ENCODE results near the gene PRR5. TPM values are rescaled to one million over a fixed set of nuclear protein-coding genes. Genes with fewer than 3 reads are reported as not detected.

PRR5 gene
- total RNA-seq, 1 donor from 2014 or later, result 22.7 TPM

GRCh38 chr22:44759430-44760310 lies 57.7 kb downstream of the PRR5 start:
- Mint-ChIP-seq H3K4me1 (no peaks in the 10 kb centered on the region), H3K27me3 (peaks cover 18% of the 10 kb centered on the region), H3K36me3 (ENCODE audit: low read depth) (no peaks in the 10 kb centered on the region), H3K4me3 (no peak overlapping the region), H3K27ac (no peak overlapping the region), H3K9me3 (peaks cover 6% of the 10 kb centered on the region)
- intact Hi-C loops (cut with micrococcal nuclease), result no loop called here
- no peak for DNase-seq

- H3K27me3 Mint-ChIP-seq, result peaks cover 11% of the 10 kb centered on the region
These were observed 58.5 kb downstream of the PRR5 start for GRCh38 chr22:44760476-44760875.

GRCh38 chr22:44761025-44761424 lies 59.0 kb downstream of the PRR5 start:
- Mint-ChIP-seq H3K9me3 (peaks cover 6% of the 10 kb centered on the region), H3K27ac (no peak overlapping the region), H3K36me3 (ENCODE audit: low read depth) (no peaks in the 10 kb centered on the region), H3K4me1 (no peaks in the 10 kb centered on the region), H3K4me3 (no peak overlapping the region), H3K27me3 (peaks cover 5% of the 10 kb centered on the region)
- no peak for DNase-seq
- intact Hi-C loops (cut with micrococcal nuclease), result no loop called here

More at GRCh38 chr22:44760476-44760875, 58.5 kb downstream of the PRR5 start:
- no peak for DNase-seq
- H3K4me1 Mint-ChIP-seq, result no peaks in the 10 kb centered on the region
- peaks cover 6% of the 10 kb centered on the region for H3K9me3 Mint-ChIP-seq
- no peak overlapping the region for H3K4me3 Mint-ChIP-seq
- no peak overlapping the region for H3K27ac Mint-ChIP-seq
- intact Hi-C loops (cut with micrococcal nuclease), result no loop called here
- no peaks in the 10 kb centered on the region for H3K36me3 Mint-ChIP-seq (ENCODE audit: low read depth)

DNA sequence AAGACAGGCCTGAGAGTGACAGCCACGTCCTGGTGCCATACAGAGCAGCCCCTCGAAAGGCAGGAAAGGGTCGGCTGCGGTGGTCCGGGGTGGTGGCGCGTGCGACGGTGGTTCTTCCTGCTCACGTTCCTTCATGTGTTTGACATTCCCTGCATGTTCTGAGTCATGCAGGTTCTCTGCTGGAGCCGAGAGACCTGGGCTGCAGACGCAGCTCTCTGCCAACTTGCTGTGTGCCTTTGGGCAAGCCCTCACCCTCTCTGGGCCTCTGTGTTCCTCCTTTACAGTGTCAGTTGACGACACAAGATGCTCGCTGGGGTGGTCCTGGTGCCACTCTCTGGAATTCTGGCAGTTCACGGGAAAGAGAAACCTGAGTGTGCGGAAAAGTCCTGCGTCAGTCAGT lies 62.4 kb downstream of the PRR5 start:
- no peaks in the 10 kb centered on the region for H3K4me1 Mint-ChIP-seq
- H3K36me3 Mint-ChIP-seq (ENCODE audit: low read depth), result no peaks in the 10 kb centered on the region
- H3K27me3 Mint-ChIP-seq, result no peaks in the 10 kb centered on the region
- H3K4me3 Mint-ChIP-seq, result no peak overlapping the region
- H3K9me3 Mint-ChIP-seq, result peaks cover 6% of the 10 kb centered on the region
- DNase-seq, result no peak
- intact Hi-C loops (cut with micrococcal nuclease), result no loop called here
- no peak overlapping the region for H3K27ac Mint-ChIP-seq

- peaks cover 6% of the 10 kb centered on the region for H3K9me3 Mint-ChIP-seq
- H3K27ac Mint-ChIP-seq, result no peak overlapping the region
- H3K36me3 Mint-ChIP-seq (ENCODE audit: low read depth), result no peaks in the 10 kb centered on the region
- H3K27me3 Mint-ChIP-seq, result no peaks in the 10 kb centered on the region
- H3K4me1 Mint-ChIP-seq, result no peaks in the 10 kb centered on the region
- DNase-seq, result no peak
- intact Hi-C loops (cut with micrococcal nuclease), result no loop called here
- no peak overlapping the region for H3K4me3 Mint-ChIP-seq
These were observed 63.0 kb downstream of the PRR5 start for GRCh38 chr22:44764974-44765373.

GRCh38 chr22:44765571-44766285 lies 63.7 kb downstream of the PRR5 start:
- H3K4me3 Mint-ChIP-seq, result no peak overlapping the region
- intact Hi-C loops (cut with micrococcal nuclease), result no loop called here
- H3K4me1 Mint-ChIP-seq, result no peaks in the 10 kb centered on the region
- H3K27me3 Mint-ChIP-seq, result no peaks in the 10 kb centered on the region
- H3K36me3 Mint-ChIP-seq (ENCODE audit: low read depth), result no peaks in the 10 kb centered on the region
- H3K9me3 Mint-ChIP-seq, result peaks cover 6% of the 10 kb centered on the region
- DNase-seq, result no peak
- H3K27ac Mint-ChIP-seq, result no peak overlapping the region

DNA sequence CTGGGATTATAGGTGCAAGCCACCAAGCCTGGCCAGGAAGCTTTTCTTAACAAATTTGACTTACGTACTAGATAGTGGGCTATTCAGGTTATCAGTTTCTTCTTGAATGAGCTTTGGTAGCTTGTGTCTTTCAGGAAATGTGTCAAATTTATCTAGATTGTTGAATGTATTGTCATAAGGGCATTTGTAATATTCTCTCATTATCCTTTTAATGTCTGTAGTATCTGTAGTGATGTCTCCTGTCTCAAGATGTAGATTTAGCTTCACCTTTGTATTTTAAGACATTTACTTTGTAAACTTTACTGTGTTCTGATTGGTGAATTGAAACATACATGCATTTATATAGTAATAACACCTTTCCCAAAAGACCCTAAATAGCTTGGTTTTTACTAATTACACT lies 71.1 kb downstream of the PRR5 start:
- Mint-ChIP-seq H3K36me3 (ENCODE audit: low read depth) (no peaks in the 10 kb centered on the region), H3K4me3 (no peak overlapping the region), H3K27me3 (no peaks in the 10 kb centered on the region), H3K27ac (no peak overlapping the region), H3K4me1 (no peaks in the 10 kb centered on the region), H3K9me3 (peaks cover 12% of the 10 kb centered on the region)
- DNase-seq, result no peak
- intact Hi-C loops (cut with micrococcal nuclease), result no loop called here

DNA sequence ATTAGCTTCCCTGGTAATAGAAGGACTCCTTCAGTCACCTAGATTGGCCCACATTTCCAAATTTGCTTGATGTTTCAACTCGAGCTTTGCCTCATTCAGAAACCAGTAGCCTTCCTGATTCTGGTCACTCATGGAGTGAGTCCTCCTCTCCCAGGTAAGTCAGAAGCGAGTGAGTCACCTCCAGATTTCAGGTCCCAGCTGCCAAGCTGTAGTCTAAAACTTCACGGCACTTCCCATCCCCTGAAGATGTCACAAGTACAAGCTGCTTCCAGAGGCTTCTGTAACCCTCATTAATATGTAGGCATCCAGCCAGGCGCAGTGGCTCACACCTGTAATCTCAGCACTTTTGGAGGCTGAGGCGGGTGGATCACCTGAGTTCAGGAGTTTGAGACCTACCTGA lies 73.9 kb downstream of the PRR5 start:
- Mint-ChIP-seq H3K36me3 (ENCODE audit: low read depth) (no peaks in the 10 kb centered on the region), H3K4me3 (no peak overlapping the region), H3K9me3 (peaks cover 12% of the 10 kb centered on the region), H3K4me1 (no peaks in the 10 kb centered on the region), H3K27me3 (no peaks in the 10 kb centered on the region), H3K27ac (no peak overlapping the region)
- intact Hi-C loops (cut with micrococcal nuclease), result no loop called here
- no peak for DNase-seq

DNA sequence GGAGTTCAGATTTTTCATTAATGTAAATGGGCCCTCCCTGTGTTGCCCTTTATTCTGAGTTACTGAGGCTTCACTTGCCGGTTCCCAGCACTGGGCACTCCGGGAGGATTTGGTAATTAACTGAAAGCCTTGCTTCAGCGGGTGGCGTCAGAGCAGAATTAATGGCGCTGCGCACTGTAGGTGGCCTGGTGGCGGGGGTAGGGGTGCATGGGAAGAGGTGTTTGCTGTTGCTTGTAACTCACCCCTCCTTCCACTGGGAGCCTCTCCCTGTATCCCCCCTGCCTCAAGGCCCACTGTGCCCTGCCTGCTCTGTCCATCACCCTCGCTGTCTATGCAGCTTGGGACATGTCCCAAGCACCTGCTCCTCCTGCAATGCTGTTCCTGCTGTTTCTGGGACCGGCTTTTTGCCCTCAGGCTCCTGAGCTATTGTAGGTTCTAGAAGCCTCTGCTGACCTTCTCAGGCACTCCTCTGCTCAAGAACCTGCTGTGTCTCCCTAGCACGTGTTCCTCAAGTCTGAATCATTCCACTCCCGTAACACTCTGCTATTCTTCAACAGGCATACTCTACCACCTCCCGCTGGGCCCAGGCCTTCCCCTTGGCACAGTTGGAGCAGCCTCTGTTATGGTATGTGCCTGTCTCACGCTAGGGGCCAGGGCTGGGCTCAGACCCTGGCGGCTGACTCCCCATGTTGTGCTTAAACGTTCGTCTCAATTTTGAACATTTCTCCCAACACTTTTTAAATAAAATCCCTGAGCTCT lies 74.8 kb downstream of the PRR5 start:
- no peak overlapping the region for H3K27ac Mint-ChIP-seq
- H3K9me3 Mint-ChIP-seq, result peaks cover 12% of the 10 kb centered on the region
- no peaks in the 10 kb centered on the region for H3K36me3 Mint-ChIP-seq (ENCODE audit: low read depth)
- H3K27me3 Mint-ChIP-seq, result no peaks in the 10 kb centered on the region
- intact Hi-C loops (cut with micrococcal nuclease), result no loop called here
- no peak overlapping the region for H3K4me3 Mint-ChIP-seq
- no peaks in the 10 kb centered on the region for H3K4me1 Mint-ChIP-seq
- no peak for DNase-seq

DNA sequence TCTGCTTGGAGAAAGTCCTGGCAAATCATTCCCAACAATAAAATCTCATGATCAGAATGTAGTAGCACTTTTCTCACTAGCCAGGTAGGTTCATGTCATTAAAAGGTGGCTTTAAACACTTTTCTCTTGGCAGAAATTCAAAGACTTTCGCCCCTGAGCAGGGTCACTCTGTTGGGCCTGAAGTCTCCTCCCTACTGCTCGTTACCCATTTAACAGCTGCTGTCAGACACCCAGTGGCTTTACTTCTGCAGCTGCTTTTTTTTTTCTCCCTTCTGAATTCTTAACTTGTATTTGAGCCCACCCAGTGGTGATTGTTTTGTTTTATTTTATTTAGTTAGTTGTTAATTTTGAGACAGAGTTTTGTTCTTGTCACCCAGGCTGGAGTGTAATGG lies 75.4 kb downstream of the PRR5 start:
- Mint-ChIP-seq H3K9me3 (peaks cover 12% of the 10 kb centered on the region), H3K36me3 (ENCODE audit: low read depth) (no peaks in the 10 kb centered on the region), H3K4me1 (no peaks in the 10 kb centered on the region), H3K27ac (no peak overlapping the region), H3K4me3 (no peak overlapping the region), H3K27me3 (no peaks in the 10 kb centered on the region)
- DNase-seq, result no peak
- intact Hi-C loops (cut with micrococcal nuclease), result no loop called here

DNA sequence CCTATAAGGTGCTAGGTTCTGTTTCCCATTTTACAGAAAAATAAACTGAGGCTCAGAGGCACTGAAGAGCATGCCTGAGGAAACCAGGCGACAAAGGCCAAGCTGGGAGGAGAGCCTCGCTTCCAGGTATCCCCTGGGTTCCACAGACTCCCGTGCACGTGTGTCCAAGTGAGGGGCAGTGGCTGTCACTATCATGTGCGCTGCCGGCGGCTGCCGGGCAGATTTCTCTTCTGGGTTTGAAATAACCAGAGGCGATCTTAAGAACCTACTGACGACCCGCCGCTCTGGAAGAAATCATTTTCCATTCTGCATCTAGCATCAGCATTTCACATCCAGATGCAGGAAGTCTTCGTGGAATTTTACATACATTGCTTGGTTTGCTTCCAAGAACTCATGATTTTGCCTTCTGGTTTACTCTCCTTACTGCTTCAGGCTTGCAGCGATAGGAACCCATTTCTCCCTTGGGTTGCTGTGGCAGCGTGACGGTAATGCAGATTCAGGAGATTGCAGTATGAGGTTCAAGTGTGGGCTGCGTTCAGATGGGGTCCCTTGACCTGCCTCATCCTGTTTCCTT lies 79.0 kb downstream of the PRR5 start:
- Mint-ChIP-seq H3K36me3 (ENCODE audit: low read depth) (no peaks in the 10 kb centered on the region), H3K4me3 (no peak overlapping the region), H3K27me3 (peaks cover 2% of the 10 kb centered on the region), H3K4me1 (no peaks in the 10 kb centered on the region), H3K9me3 (no peaks in the 10 kb centered on the region), H3K27ac (no peak overlapping the region)
- DNase-seq, result no peak
- intact Hi-C loops (cut with micrococcal nuclease), result no loop called here

GRCh38 chr22:44782363-44782963 lies 80.5 kb downstream of the PRR5 start:
- intact Hi-C loops (cut with micrococcal nuclease), result no loop called here
- H3K27ac Mint-ChIP-seq, result no peak overlapping the region
- H3K27me3 Mint-ChIP-seq, result peaks cover 2% of the 10 kb centered on the region
- H3K4me3 Mint-ChIP-seq, result no peak overlapping the region
- H3K4me1 Mint-ChIP-seq, result no peaks in the 10 kb centered on the region
- no peak for DNase-seq
- H3K36me3 Mint-ChIP-seq (ENCODE audit: low read depth), result no peaks in the 10 kb centered on the region
- H3K9me3 Mint-ChIP-seq, result no peaks in the 10 kb centered on the region

DNA sequence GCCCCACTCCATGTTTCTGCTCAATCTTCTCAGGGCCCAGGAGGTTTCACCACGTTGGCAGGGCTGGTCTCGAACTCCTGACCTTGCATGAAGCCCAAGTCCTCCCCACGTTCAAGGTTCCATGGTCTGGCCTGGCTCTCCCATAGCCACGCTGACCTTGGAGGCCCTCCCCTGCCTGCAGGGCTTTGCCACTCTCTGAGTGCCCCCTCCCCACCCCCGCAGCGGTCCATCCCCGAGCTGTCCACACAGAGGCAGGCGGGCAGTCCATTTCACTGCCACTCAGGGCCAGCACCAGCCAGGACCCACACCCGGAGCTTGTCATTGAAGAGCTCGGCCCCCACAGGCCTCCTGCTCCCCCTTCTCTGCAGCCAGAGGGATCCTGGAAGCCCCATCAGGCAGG lies 81.1 kb downstream of the PRR5 start:
- H3K4me3 Mint-ChIP-seq, result no peak overlapping the region
- peaks cover 2% of the 10 kb centered on the region for H3K27me3 Mint-ChIP-seq
- no peaks in the 10 kb centered on the region for H3K9me3 Mint-ChIP-seq
- intact Hi-C loops (cut with micrococcal nuclease), result no loop called here
- no peak for DNase-seq
- H3K4me1 Mint-ChIP-seq, result no peaks in the 10 kb centered on the region
- no peaks in the 10 kb centered on the region for H3K36me3 Mint-ChIP-seq (ENCODE audit: low read depth)
- H3K27ac Mint-ChIP-seq, result no peak overlapping the region
